Neural cell (in vitro differentiated cells): ENCODE data around the gene RPL34. TPM values are rescaled to one million over a fixed set of nuclear protein-coding genes. Genes with fewer than 3 reads are reported as not detected.

Experiments used
- H2AFZ ChIP-seq: fragments of 200-600, 300-800 bp; sonication (generic), shearing (Covaris generic); 2 replicates; pipeline ENCODE4 v1.6.0; 2014; ENCODE audit warnings: low read depth, mild to moderate bottlenecking, antibody characterized with exemption, low read length, moderate library complexity
- H3F3A ChIP-seq: fragments of 200-600 bp; shearing (Covaris generic); 2 replicates; pipeline ENCODE4 v1.6.1; 2016; ENCODE audit warnings: mild to moderate bottlenecking, moderate library complexity, mixed read lengths, antibody characterized with exemption, low read length; ENCODE audit not compliant: insufficient read depth, poor library complexity, severe bottlenecking
- H3K27ac ChIP-seq: fragments of 200-600, 300-800 bp; sonication (generic), shearing (Covaris generic); 2 replicates; pipeline ENCODE4 v1.5.1; 2014; ENCODE audit warnings: mild to moderate bottlenecking, low read length, moderate library complexity
- H3K27me3 ChIP-seq: fragments of 300-800, 200-600 bp; sonication (generic), shearing (Covaris generic); 2 replicates; pipeline ENCODE4 v1.6.0; 2014; ENCODE audit warnings: mild to moderate bottlenecking, low read depth, low read length, moderate library complexity; ENCODE audit not compliant: insufficient read depth
- H3K36me3 ChIP-seq: fragments of 300-800, 200-600 bp; sonication (generic), shearing (Covaris generic); 2 replicates; pipeline ENCODE4 v1.5.1; 2014; ENCODE audit warnings: mild to moderate bottlenecking, antibody characterized with exemption, low read length, moderate library complexity; ENCODE audit not compliant: insufficient read depth
- H3K4me2 ChIP-seq: fragments of 300-800, 200-600 bp; sonication (generic), shearing (Covaris generic); 2 replicates; pipeline ENCODE4 v1.6.0; 2014; ENCODE audit warnings: mild to moderate bottlenecking, low read length
- H3K4me3 ChIP-seq: fragments of 300-800, 200-600 bp; sonication (generic), shearing (Covaris generic); 2 replicates; pipeline ENCODE4 v1.5.1; 2014; ENCODE audit warnings: mild to moderate bottlenecking, low read length, moderate library complexity
- H3K79me2 ChIP-seq: fragments of 200-600 bp; shearing (Covaris generic); replicated peaks from 2 replicates; pipeline ENCODE4 v1.6.0; 2014; ENCODE audit warnings: mild to moderate bottlenecking, low read length, moderate library complexity; ENCODE audit not compliant: insufficient read depth
- H3K9ac ChIP-seq: fragments of 300-800, 200-600 bp; sonication (generic), shearing (Covaris generic); 2 replicates; pipeline ENCODE4 v1.6.1; 2016; ENCODE audit warnings: mild to moderate bottlenecking, low read length, mixed read lengths
- H3K9me2 ChIP-seq: fragments of 200-600 bp; shearing (Covaris generic); 2 replicates; pipeline ENCODE4 v1.6.1; 2016; ENCODE audit warnings: mild to moderate bottlenecking, low read length, mixed read lengths; ENCODE audit not compliant: insufficient read depth
- H3K9me3 ChIP-seq: fragments of 200-600, 300-800 bp; sonication (generic), shearing (Covaris generic); 2 replicates; pipeline ENCODE4 v1.6.1; 2016; ENCODE audit warnings: mild to moderate bottlenecking, mixed run types, low read length, moderate library complexity, mixed read lengths
- H4K20me1 ChIP-seq: fragments of 200-600 bp; shearing (Covaris generic); 2 replicates; pipeline ENCODE4 v1.6.1; 2016; ENCODE audit warnings: mild to moderate bottlenecking, mixed run types; ENCODE audit not compliant: insufficient read depth
- CTCF ChIP-seq: fragments of 450-650 bp; IDR thresholded peaks from 2 replicates; pipeline ENCODE4 v1.5.1; 2014; ENCODE audit warnings: antibody characterized with exemption, mild to moderate bottlenecking, moderate library complexity; ENCODE audit not compliant: poor library complexity, severe bottlenecking
- EP300 ChIP-seq: fragments of 450-650 bp; conservative IDR thresholded peaks from 2 replicates; pipeline ENCODE4 v1.6.1; 2014; ENCODE audit warnings: antibody characterized with exemption, mild to moderate bottlenecking, moderate library complexity; ENCODE audit not compliant: poor library complexity, severe bottlenecking
- EZH2 ChIP-seq: fragments of 200-600, 300-800 bp; shearing (Covaris generic), sonication (generic); IDR thresholded peaks from 2 replicates; pipeline ENCODE4 v1.6.1; 2014; ENCODE audit warnings: antibody characterized with exemption, low read length, borderline replicate concordance, mild to moderate bottlenecking; ENCODE audit not compliant: insufficient read depth, poor library complexity, severe bottlenecking
- MXI1 ChIP-seq: fragments of 450-650 bp; conservative IDR thresholded peaks from 2 replicates; pipeline ENCODE4 v1.6.1; 2014; ENCODE audit warnings: antibody characterized with exemption, mild to moderate bottlenecking; ENCODE audit not compliant: poor library complexity, severe bottlenecking
- POLR2AphosphoS5 ChIP-seq: IDR thresholded peaks from 2 replicates; pipeline ENCODE4 v1.6.1; 2012
- RAD21 ChIP-seq: fragments of 450-650 bp; conservative IDR thresholded peaks from 2 replicates; pipeline ENCODE4 v1.6.1; 2014; ENCODE audit warnings: antibody characterized with exemption, mild to moderate bottlenecking, moderate library complexity
- REST ChIP-seq: IDR thresholded peaks from 2 replicates; pipeline ENCODE4 v1.6.1; 2012; ENCODE audit warnings: borderline replicate concordance
- SMC3 ChIP-seq: fragments of 450-650 bp; conservative IDR thresholded peaks from 2 replicates; pipeline ENCODE4 v1.6.1; 2014; ENCODE audit warnings: antibody characterized with exemption, mild to moderate bottlenecking, moderate library complexity; ENCODE audit not compliant: poor library complexity
- TAF1 ChIP-seq: IDR thresholded peaks from 2 replicates; pipeline ENCODE4 v1.6.1; 2012; ENCODE audit warnings: low read depth
- polyA plus RNA-seq: library from polyadenylated mRNA; depleted of rRNA; stranded (reverse); fragments of >200 nt; gene quantifications from 2 replicates; pipeline ENCODE4 v1.2.3, GENCODE V29; 2014

Gene RPL34
- polyA plus RNA-seq, 1 donor from 2014 or later, result 2,458 TPM

GRCh38 chr4:108637856-108638255, 17.5 kb downstream of the RPL34 start:
- Histone ChIP-seq H3F3A (no peaks in the 10 kb centered on the region), H3K36me3 (no peaks in the 10 kb centered on the region), H3K9me3 (no peaks in the 10 kb centered on the region), H3K9me2 (no peaks in the 10 kb centered on the region), H4K20me1 (no peaks in the 10 kb centered on the region), H2AFZ (no peak overlapping the region), H3K9ac (no peak overlapping the region), H3K27ac (no peak overlapping the region), H3K4me2 (no peak overlapping the region), H3K4me3 (no peak overlapping the region), H3K79me2 (no peaks in the 10 kb centered on the region), H3K27me3 (no peaks in the 10 kb centered on the region)
- TF ChIP-seq MXI1, result no peak
- no peak for TF ChIP-seq TAF1
- peak; percentile 14 for TF ChIP-seq SMC3
- TF ChIP-seq RAD21, result peak; percentile 28

GRCh38 chr4:108644237-108644636, 23.9 kb downstream of the RPL34 start:
- no peaks in the 10 kb centered on the region for H3K27me3 ChIP-seq
- H3F3A ChIP-seq, result no peaks in the 10 kb centered on the region
- no peaks in the 10 kb centered on the region for H3K9me3 ChIP-seq
- no peak for TF ChIP-seq CTCF
- TF ChIP-seq EZH2, result no peak
- TF ChIP-seq MXI1, result no peak
- TF ChIP-seq POLR2AphosphoS5, result no peak
- TF ChIP-seq SMC3, result no peak
- TF ChIP-seq EP300, result no peak
- TF ChIP-seq TAF1, result no peak
- TF ChIP-seq RAD21, result no peak
- TF ChIP-seq REST, result no peak
- H3K4me3 ChIP-seq, result no peak overlapping the region
- H3K9me2 ChIP-seq, result no peaks in the 10 kb centered on the region
- no peaks in the 10 kb centered on the region for H4K20me1 ChIP-seq
- no peaks in the 10 kb centered on the region for H3K36me3 ChIP-seq
- no peak overlapping the region for H3K9ac ChIP-seq
- no peak overlapping the region for H2AFZ ChIP-seq
- H3K4me2 ChIP-seq, result no peak overlapping the region
- no peak overlapping the region for H3K27ac ChIP-seq
- H3K79me2 ChIP-seq, result no peaks in the 10 kb centered on the region

- Histone ChIP-seq H3K36me3 (no peaks in the 10 kb centered on the region), H3K9me2 (no peaks in the 10 kb centered on the region), H3K9ac (no peak overlapping the region), H3K79me2 (peaks cover 11% of the 10 kb centered on the region), H3K27ac (no peak overlapping the region), H3F3A (no peaks in the 10 kb centered on the region), H3K27me3 (no peaks in the 10 kb centered on the region), H3K9me3 (no peaks in the 10 kb centered on the region), H3K4me2 (no peak overlapping the region), H2AFZ (no peak overlapping the region), H4K20me1 (no peaks in the 10 kb centered on the region), H3K4me3 (no peak overlapping the region)
- no peak for TF ChIP-seq RAD21
- TF ChIP-seq SMC3, result no peak
- TF ChIP-seq EZH2, result no peak
- no peak for TF ChIP-seq MXI1
- no peak for TF ChIP-seq POLR2AphosphoS5
- TF ChIP-seq TAF1, result no peak
- no peak for TF ChIP-seq REST
- no peak for TF ChIP-seq EP300
- TF ChIP-seq CTCF, result no peak
Observed at GRCh38 chr4:108646706-108647105, 26.3 kb downstream of the RPL34 start.
